ENCODE data around the gene ANKRD13B. TPM values are rescaled to one million over a fixed set of nuclear protein-coding genes. Genes with fewer than 3 reads are reported as not detected.

Gene ANKRD13B
- total RNA-seq, 1 experiment from 2014 or later, result 31.4 TPM

GRCh38 chr17:29567554-29568330, 25.2 kb upstream of the ANKRD13B start:
- POLR2A ChIA-PET, result interaction anchor here (0.7 kb wide), 1 partner anchor 219 kb away, joined by 3 read pairs; no protein-coding TSS in a partner anchor
- ATAC-seq, result peak; percentile 66
- CTCF ChIA-PET, result interaction anchor here (0.5 kb wide), 1 partner anchor 740 kb away, joined by 4 read pairs; no protein-coding TSS in a partner anchor
- Histone ChIP-seq H3K27me3 (ENCODE audit: control insufficient read depth, insufficient read depth, low read length) (no peaks in the 10 kb centered on the region), H3K9me3 (ENCODE audit: control insufficient read depth, insufficient read depth, low read depth, low read length) (no peaks in the 10 kb centered on the region), H3K27ac (ENCODE audit: low read length) (peak overlapping the region; percentile 92), H3K4me3 (ENCODE audit: low read depth in 2 of 2, low read length in 2 of 2) (peak overlapping the region; percentile 81 to 88), H3K4me1 (ENCODE audit: control insufficient read depth, insufficient read depth, low read length) (peaks cover 14% of the 10 kb centered on the region), H3K36me3 (ENCODE audit: control insufficient read depth, insufficient read depth, low read length) (no peaks in the 10 kb centered on the region)
- in situ Hi-C loops (cut with HindIII; ENCODE audit: low pct_unique_long_range_greater_than_20kb, low sequenced_read_pairs), result no loop called here
- intact Hi-C loops (cut with micrococcal nuclease; ENCODE audit: unreplicated experiment), result no loop called here
- TF ChIP-seq, protein P1, sequence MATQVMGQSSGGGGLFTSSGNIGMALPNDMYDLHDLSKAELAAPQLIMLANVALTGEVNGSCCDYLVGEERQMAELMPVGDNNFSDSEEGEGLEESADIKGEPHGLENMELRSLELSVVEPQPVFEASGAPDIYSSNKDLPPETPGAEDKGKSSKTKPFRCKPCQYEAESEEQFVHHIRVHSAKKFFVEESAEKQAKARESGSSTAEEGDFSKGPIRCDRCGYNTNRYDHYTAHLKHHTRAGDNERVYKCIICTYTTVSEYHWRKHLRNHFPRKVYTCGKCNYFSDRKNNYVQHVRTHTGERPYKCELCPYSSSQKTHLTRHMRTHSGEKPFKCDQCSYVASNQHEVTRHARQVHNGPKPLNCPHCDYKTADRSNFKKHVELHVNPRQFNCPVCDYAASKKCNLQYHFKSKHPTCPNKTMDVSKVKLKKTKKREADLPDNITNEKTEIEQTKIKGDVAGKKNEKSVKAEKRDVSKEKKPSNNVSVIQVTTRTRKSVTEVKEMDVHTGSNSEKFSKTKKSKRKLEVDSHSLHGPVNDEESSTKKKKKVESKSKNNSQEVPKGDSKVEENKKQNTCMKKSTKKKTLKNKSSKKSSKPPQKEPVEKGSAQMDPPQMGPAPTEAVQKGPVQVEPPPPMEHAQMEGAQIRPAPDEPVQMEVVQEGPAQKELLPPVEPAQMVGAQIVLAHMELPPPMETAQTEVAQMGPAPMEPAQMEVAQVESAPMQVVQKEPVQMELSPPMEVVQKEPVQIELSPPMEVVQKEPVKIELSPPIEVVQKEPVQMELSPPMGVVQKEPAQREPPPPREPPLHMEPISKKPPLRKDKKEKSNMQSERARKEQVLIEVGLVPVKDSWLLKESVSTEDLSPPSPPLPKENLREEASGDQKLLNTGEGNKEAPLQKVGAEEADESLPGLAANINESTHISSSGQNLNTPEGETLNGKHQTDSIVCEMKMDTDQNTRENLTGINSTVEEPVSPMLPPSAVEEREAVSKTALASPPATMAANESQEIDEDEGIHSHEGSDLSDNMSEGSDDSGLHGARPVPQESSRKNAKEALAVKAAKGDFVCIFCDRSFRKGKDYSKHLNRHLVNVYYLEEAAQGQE (IDR thresholded peaks at IDR 0.05; ENCODE audit: insufficient read depth in 1 of 2, low read depth in 2 of 2, low read length in 1 of 2), result no peak
- TF ChIP-seq TCF7L2 (IDR thresholded peaks at IDR 0.05; ENCODE audit: low read depth, low read length), result no peak
- TF ChIP-seq, protein P2, sequence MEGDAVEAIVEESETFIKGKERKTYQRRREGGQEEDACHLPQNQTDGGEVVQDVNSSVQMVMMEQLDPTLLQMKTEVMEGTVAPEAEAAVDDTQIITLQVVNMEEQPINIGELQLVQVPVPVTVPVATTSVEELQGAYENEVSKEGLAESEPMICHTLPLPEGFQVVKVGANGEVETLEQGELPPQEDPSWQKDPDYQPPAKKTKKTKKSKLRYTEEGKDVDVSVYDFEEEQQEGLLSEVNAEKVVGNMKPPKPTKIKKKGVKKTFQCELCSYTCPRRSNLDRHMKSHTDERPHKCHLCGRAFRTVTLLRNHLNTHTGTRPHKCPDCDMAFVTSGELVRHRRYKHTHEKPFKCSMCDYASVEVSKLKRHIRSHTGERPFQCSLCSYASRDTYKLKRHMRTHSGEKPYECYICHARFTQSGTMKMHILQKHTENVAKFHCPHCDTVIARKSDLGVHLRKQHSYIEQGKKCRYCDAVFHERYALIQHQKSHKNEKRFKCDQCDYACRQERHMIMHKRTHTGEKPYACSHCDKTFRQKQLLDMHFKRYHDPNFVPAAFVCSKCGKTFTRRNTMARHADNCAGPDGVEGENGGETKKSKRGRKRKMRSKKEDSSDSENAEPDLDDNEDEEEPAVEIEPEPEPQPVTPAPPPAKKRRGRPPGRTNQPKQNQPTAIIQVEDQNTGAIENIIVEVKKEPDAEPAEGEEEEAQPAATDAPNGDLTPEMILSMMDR (IDR thresholded peaks at IDR 0.05), result peak; percentile 72
- TF ChIP-seq SIN3A (IDR thresholded peaks at IDR 0.05; ENCODE audit: borderline replicate concordance, insufficient read depth, low read depth, low read length), result no peak; the same call in 1 of the 2 replicates
- BruUV-seq (replicated peaks), result TSS peak; percentile 84
- no peak for DNase-seq (ENCODE audit: low read depth, low spot score)

DNA sequence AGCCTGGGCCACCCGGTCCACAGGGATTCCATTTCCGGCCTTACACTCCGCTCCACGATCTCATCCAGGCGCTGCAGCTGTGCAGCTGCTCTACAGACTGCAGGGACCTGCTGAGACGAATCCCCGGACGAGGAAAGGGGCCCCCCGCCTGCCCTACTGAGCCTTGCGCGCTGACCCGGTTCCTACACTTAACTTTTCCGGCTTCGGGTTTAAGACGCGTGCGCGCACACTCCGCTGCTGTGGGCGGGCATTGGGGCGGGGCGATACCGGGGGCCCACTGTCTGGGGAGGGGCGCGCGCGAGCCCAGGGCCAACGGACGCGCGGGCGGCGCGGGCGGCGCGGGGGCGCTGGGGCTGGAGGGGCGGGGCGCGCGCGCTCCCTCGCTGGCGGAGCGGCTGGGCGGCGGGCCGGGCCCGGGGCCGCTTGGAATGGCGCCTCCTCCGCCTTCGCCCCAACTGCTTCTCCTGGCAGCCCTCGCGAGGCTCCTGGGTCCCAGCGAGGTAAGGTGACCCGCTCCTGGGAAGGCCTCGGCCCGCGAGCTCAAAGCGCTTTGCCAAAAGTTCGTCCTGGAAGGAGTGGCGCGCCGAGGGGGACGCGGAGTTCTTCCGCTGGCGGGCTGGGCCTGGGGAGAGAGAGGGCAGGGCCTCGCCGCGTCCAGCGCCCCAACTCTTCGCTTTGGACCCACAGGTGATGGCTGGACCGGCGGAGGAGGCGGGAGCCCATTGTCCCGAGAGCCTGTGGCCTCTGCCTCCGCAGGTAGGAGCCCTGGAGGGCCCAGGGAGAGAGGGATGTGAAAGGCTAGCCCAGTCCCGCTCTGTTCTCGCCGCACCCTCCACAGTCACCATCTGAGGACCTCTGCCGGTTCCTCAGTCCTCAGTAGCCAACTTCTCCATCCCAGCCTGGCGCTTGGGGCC, 24.3 kb upstream of the ANKRD13B start, which contains the start of gene TP53I13:
Gene TP53I13, plus strand, starts transcription at position 371 of the 914 bp plus-strand sequence. Its CDS starts 58 bp downstream, at position 429.
- H3K4me1 ChIP-seq (ENCODE audit: control insufficient read depth, insufficient read depth, low read length), result peaks cover 14% of the 10 kb centered on the region
- TF ChIP-seq TCF7L2 (IDR thresholded peaks at IDR 0.05; ENCODE audit: low read depth, low read length) (no peak), SIN3A (IDR thresholded peaks at IDR 0.05; ENCODE audit: borderline replicate concordance, insufficient read depth, low read depth, low read length) (0 out of 2 replicates have a peak, but pooled peaks have one; percentile 27), POLR2AphosphoS5 (IDR thresholded peaks at IDR 0.05; ENCODE audit: low read depth, low read length) (peak; percentile 64; the same call in 1 of the 2 replicates)
- TF ChIP-seq, protein P2 (IDR thresholded peaks at IDR 0.05), result no peak
- in situ Hi-C loops (cut with HindIII; ENCODE audit: low pct_unique_long_range_greater_than_20kb, low sequenced_read_pairs) (no loop called here), intact Hi-C loops (cut with micrococcal nuclease; ENCODE audit: unreplicated experiment) (no loop called here)
- ChIA-PET POLR2A (interaction anchor here (0.7 kb wide), 1 partner anchor 218 kb away, joined by 3 read pairs; no protein-coding TSS in a partner anchor), CTCF (interaction anchor here (0.7 kb wide), 1 partner anchor 12 kb away, joined by 5 read pairs; no protein-coding TSS in a partner anchor)
- no peaks in the 10 kb centered on the region for H3K27me3 ChIP-seq (ENCODE audit: control insufficient read depth, insufficient read depth, low read length)
- ATAC-seq, result peak; percentile 73
- no peak for DNase-seq (ENCODE audit: low read depth, low spot score)
- H3K4me3 ChIP-seq (ENCODE audit: low read depth in 2 of 2, low read length in 2 of 2), result peak within 1 kb of the TSS; percentile 81 to 88
- peak within 1 kb of the TSS; percentile 92 for H3K27ac ChIP-seq (ENCODE audit: low read length)
- H3K36me3 ChIP-seq (ENCODE audit: control insufficient read depth, insufficient read depth, low read length), result no peaks in the 10 kb centered on the region
- BruUV-seq (replicated peaks), result no TSS peak
- no peaks in the 10 kb centered on the region for H3K9me3 ChIP-seq (ENCODE audit: control insufficient read depth, insufficient read depth, low read depth, low read length)
